Hepatocyte (in vitro differentiated cells): ENCODE results near the gene DUSP6. TPM values are rescaled to one million over a fixed set of nuclear protein-coding genes. Genes with fewer than 3 reads are reported as not detected.

ENCODE experiments used
- DNase-seq: peaks from one replicate; pipeline ENCODE4 v3.0.0-alpha.2; 2016; ENCODE audit warnings: low spot score
- H2AFZ ChIP-seq: fragments of 200-600 bp; sonication (generic); 2 replicates; pipeline ENCODE4 v1.6.0; 2016; ENCODE audit warnings: antibody characterized with exemption, mild to moderate bottlenecking
- H3K27ac ChIP-seq: fragments of 200-600 bp; sonication (generic); 2 replicates; pipeline ENCODE4 v1.5.1; 2016; ENCODE audit warnings: mild to moderate bottlenecking
- H3K27me3 ChIP-seq: fragments of 200-600 bp; sonication (generic); 2 replicates; pipeline ENCODE4 v1.6.1; 2016
- H3K36me3 ChIP-seq: fragments of 200-600 bp; sonication (generic); replicated peaks from 2 replicates; pipeline ENCODE4 v1.5.1; 2016; ENCODE audit warnings: low read depth; ENCODE audit not compliant: insufficient read depth
- H3K4me1 ChIP-seq: fragments of 200-600 bp; sonication (generic); 2 replicates; pipeline ENCODE4 v1.5.1; 2016; ENCODE audit warnings: mild to moderate bottlenecking, moderate library complexity; ENCODE audit not compliant: insufficient read depth
- H3K4me2 ChIP-seq: fragments of 200-600 bp; sonication (generic); 2 replicates; pipeline ENCODE4 v1.6.0; 2016
- H3K4me3 ChIP-seq: fragments of 200-600 bp; sonication (generic); 2 replicates; pipeline ENCODE4 v1.5.1; 2016; ENCODE audit warnings: mild to moderate bottlenecking
- H3K79me2 ChIP-seq: fragments of 200-600 bp; sonication (generic); 2 replicates; pipeline ENCODE4 v1.6.0; 2017; ENCODE audit warnings: mild to moderate bottlenecking
- H3K9me2 ChIP-seq: fragments of 200-600 bp; sonication (generic); replicated peaks from 2 replicates; pipeline ENCODE4 v1.6.0; 2017; ENCODE audit warnings: mild to moderate bottlenecking; ENCODE audit not compliant: insufficient read depth
- H3K9me3 ChIP-seq: fragments of 200-600 bp; sonication (generic); 2 replicates; pipeline ENCODE4 v1.5.1; 2016; ENCODE audit warnings: low read depth, mild to moderate bottlenecking
- H4K20me1 ChIP-seq: fragments of 200-600 bp; sonication (generic); 2 replicates; pipeline ENCODE4 v1.6.0; 2016; ENCODE audit warnings: mild to moderate bottlenecking; ENCODE audit not compliant: insufficient read depth, poor library complexity, severe bottlenecking
- CTCF ChIP-seq: fragments of 200-600 bp; sonication (generic); IDR thresholded peaks from 2 replicates; pipeline ENCODE4 v1.5.1; 2016; ENCODE audit warnings: antibody characterized with exemption, mild to moderate bottlenecking; ENCODE audit not compliant: poor library complexity
- EZH2 ChIP-seq: fragments of 200-600 bp; sonication (generic); IDR thresholded peaks from 2 replicates; pipeline ENCODE4 v1.6.1; 2016; ENCODE audit warnings: antibody characterized with exemption, mild to moderate bottlenecking, borderline replicate concordance
- EZH2phosphoT487 ChIP-seq: fragments of 200-600 bp; sonication (generic); IDR thresholded peaks from one replicate; pipeline ENCODE4 v1.6.1; 2018; ENCODE audit warnings: antibody characterized with exemption, mild to moderate bottlenecking, low read depth, moderate library complexity; ENCODE audit not compliant: unreplicated experiment, severe bottlenecking
- WGBS: methylation state at CpG from one replicate; pipeline ENCODE4 v1.1.6; 2016; ENCODE audit warnings: low lambda C conversion rate; ENCODE audit errors: missing lambda C conversion rate; 5-methylcytosine and 5-hydroxymethylcytosine counted together
- polyA plus RNA-seq: library from polyadenylated mRNA; unstranded; fragments of >200 nt; fragmentation: Nextera tagmentation; extraction: Ambion mirVana; gene quantifications from 2 replicates; pipeline ENCODE4 v1.2.1, GENCODE V29; 2016
- total RNA-seq: library from RNA; depleted of rRNA; stranded (reverse); fragments of >200 nt; gene quantifications from 2 replicates; pipeline ENCODE4 v1.2.3, GENCODE V29; 2014

Gene DUSP6, protein sequence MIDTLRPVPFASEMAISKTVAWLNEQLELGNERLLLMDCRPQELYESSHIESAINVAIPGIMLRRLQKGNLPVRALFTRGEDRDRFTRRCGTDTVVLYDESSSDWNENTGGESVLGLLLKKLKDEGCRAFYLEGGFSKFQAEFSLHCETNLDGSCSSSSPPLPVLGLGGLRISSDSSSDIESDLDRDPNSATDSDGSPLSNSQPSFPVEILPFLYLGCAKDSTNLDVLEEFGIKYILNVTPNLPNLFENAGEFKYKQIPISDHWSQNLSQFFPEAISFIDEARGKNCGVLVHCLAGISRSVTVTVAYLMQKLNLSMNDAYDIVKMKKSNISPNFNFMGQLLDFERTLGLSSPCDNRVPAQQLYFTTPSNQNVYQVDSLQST
- total RNA-seq (52.5 and 55.4 TPM in 2 replicates), polyA plus RNA-seq (41.5 and 51.8 TPM in 2 replicates)

DNA sequence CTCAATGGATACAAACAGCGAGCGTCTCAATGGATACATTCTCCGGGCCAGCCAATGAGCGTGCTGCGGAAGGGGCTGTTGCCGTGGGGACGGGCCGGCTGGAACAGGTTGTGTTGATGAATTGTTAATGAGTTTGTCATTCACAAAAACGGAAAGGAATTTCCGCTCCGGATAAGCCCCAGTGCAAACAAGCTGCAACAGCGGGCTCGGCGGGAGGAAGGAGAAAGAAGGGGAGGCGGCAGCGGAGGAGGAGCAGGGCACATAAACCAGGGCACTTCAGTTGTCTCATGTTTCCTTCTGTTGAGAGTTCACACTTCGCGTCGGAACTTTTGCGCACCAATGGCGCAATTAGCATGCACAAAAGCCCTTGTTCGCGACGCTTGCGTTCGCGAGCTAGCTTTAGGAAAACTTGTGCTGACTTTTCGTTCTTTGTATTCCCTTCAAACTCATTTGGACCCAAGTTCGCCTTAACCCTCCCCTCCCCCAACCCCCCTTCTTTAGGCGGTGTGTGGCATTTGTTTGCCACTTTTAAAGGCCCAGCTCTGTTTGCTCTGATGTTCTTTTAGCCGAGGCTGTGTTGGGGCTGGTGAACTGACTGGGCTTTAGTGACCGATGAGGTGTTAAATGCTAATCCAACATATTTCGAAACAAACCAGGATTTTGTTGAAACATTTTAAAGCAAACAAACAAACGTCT is at the start of gene DUSP6:
Gene DUSP6, minus strand, starts transcription at position 10 of the 696 bp plus-strand sequence. CDS start 462 bp downstream, outside the sequence.
- DNase-seq: peak; percentile 94
- Histone ChIP-seq H3K4me1 (peaks cover 19% of the 10 kb centered on the region), H3K9me2 (no peaks in the 10 kb centered on the region), H4K20me1 (peaks cover 11% of the 10 kb centered on the region), H3K27ac (peak within 1 kb of the TSS; percentile 99), H3K4me2 (peak within 1 kb of the TSS; percentile 78), H3K4me3 (peak within 1 kb of the TSS; percentile 72), H2AFZ (peak within 1 kb of the TSS; percentile 80), H3K9me3 (no peaks in the 10 kb centered on the region), H3K27me3 (no peaks in the 10 kb centered on the region), H3K79me2 (peaks cover 57% of the 10 kb centered on the region), H3K36me3 (no peaks in the 10 kb centered on the region)
- no peak for TF ChIP-seq EZH2
- TF ChIP-seq EZH2phosphoT487: no peak
- no peak for TF ChIP-seq CTCF
- 1% methylated on average over 34 of the region's 34 CpGs for WGBS

DNA sequence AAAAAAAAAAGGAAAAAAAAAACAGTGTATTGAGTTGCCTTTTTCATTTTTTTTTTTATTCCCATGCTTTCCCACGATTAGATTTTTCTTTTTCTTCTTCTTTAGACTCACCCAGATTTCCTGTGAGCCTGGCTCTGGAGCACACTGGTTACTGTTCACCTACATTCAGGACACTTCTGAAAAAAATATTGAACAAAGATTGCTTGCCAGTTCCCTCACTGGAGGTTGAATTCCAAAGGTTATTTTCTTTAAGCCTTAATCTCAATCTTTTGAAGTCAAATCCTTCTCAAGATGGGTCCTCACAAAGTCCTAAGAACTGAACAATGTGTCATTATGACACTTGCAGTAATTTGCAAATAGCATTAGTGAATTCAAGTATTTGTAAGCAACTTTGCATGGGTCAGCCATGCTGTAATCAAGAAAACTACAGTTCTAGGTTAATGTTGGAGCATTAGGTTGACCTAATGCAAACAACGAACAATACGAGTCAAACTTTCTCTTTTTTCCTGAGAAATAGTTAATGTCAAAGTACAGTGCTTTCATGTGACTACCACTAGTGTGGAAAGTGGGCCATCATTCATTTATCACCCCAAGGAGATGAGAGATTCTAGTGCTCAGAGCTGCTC is 49.2 kb upstream of the DUSP6 start:
- H3K36me3 ChIP-seq: no peaks in the 10 kb centered on the region
- H3K9me3 ChIP-seq: no peaks in the 10 kb centered on the region
- no peak for DNase-seq
- no peaks in the 10 kb centered on the region for H3K4me1 ChIP-seq
- WGBS: 60% methylated on average over 3 of the region's 3 CpGs
- no peak overlapping the region for H3K4me3 ChIP-seq
- no peak overlapping the region for H2AFZ ChIP-seq
- H3K9me2 ChIP-seq: no peaks in the 10 kb centered on the region
- H3K27me3 ChIP-seq: no peaks in the 10 kb centered on the region
- H3K79me2 ChIP-seq: no peaks in the 10 kb centered on the region
- peak overlapping the region; percentile 58 for H3K27ac ChIP-seq
- no peak for TF ChIP-seq EZH2
- TF ChIP-seq CTCF: no peak
- TF ChIP-seq EZH2phosphoT487: no peak
- H4K20me1 ChIP-seq: no peaks in the 10 kb centered on the region
- no peak overlapping the region for H3K4me2 ChIP-seq

DNA sequence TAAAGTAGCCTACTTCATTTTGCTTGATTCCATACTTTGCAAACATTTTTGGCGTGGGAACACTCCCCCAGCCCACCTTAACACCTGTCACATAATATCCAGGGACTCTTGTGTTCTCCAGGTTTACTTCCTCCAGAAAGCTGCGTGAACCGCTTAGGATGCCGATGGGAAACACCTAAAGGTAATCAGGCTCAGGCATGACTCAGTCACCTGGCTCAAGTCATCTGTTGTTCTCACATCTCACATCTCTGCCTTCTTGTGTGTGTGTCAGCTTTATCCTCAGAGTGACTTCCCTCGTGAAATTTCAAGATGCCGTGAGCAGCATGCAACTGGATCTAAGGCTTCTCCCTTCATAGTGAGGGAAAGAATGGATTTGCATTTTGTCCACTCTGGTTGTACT is 48.1 kb upstream of the DUSP6 start:
- Histone ChIP-seq H3K4me2 (no peak overlapping the region), H3K79me2 (no peaks in the 10 kb centered on the region), H3K9me2 (no peaks in the 10 kb centered on the region), H2AFZ (no peak overlapping the region), H3K27ac (no peak overlapping the region), H3K4me1 (no peaks in the 10 kb centered on the region), H3K9me3 (no peaks in the 10 kb centered on the region), H3K4me3 (no peak overlapping the region), H3K27me3 (no peaks in the 10 kb centered on the region), H3K36me3 (no peaks in the 10 kb centered on the region), H4K20me1 (no peaks in the 10 kb centered on the region)
- TF ChIP-seq EZH2phosphoT487: no peak
- no peak for TF ChIP-seq EZH2
- TF ChIP-seq CTCF: no peak
- 94% methylated on average over 6 of the region's 6 CpGs for WGBS
- DNase-seq: no peak
